H7 (cell line): ENCODE data around the gene TSPAN6. TPM values are rescaled to one million over a fixed set of nuclear protein-coding genes. Genes with fewer than 3 reads are reported as not detected.

Experiments used
- total RNA-seq: library from RNA; depleted of rRNA; stranded (reverse); fragments of >200 nt; shearing (Covaris generic); gene quantifications from 2 replicates; pipeline ENCODE4 v1.2.3, GENCODE V29; 2014; rRNA removed

The TSPAN6 gene
- total RNA-seq, 1 experiment from 2014 or later, result 103 TPM

Other genes starting within 250 kb of the TSPAN6 start
- gene PCDH19, start 226.5 kb downstream of the TSPAN6 start, total RNA-seq, result 1.1 and 2.4 TPM in 2 replicates
- 24.2 and 30.0 TPM in 2 replicates for gene TNMD, start 51.9 kb downstream of the TSPAN6 start, total RNA-seq
- gene SRPX2, start 7.4 kb upstream of the TSPAN6 start, total RNA-seq, result 1.3 and 2.0 TPM in 2 replicates
- 1.2 and 2.4 TPM in 2 replicates for gene SYTL4, start 95.3 kb upstream of the TSPAN6 start, total RNA-seq
- 29.6 and 34.9 TPM in 2 replicates for gene CSTF2, start 183.6 kb upstream of the TSPAN6 start, total RNA-seq
- gene NOX1, start 237.6 kb upstream of the TSPAN6 start, total RNA-seq, result not detected in 2 replicates